Fibroblast of the conjunctiva (primary cell): Measurements from ENCODE around the gene DNAH8.
"Not testable (repeated sequence)": the region's sequence is repeated elsewhere in the genome, so short reads cannot be mapped to it uniquely, and the experiment has no call there.

Source experiments
- DNase-seq: peaks from one replicate; pipeline ENCODE4 v3.0.0-alpha.2; 2010; ENCODE audit warnings: low read depth

DNAH8 gene

GRCh38 chr6:38845931-38846330 is 130.8 kb downstream of the DNAH8 start:
- no peak for DNase-seq

GRCh38 chr6:38846361-38846760 is 131.2 kb downstream of the DNAH8 start:
- no peak for DNase-seq

- DNase-seq, result no peak
Measured at GRCh38 chr6:38846844-38847243, 131.7 kb downstream of the DNAH8 start.

GRCh38 chr6:38847497-38847896 is 132.4 kb downstream of the DNAH8 start:
- no peak for DNase-seq

GRCh38 chr6:38848760-38849159 is 133.6 kb downstream of the DNAH8 start:
- no peak for DNase-seq

GRCh38 chr6:38852215-38852614 is 137.1 kb downstream of the DNAH8 start:
- DNase-seq, result no peak

GRCh38 chr6:38853236-38853635 is 138.1 kb downstream of the DNAH8 start:
- no peak for DNase-seq

- DNase-seq, result no peak
Measured at GRCh38 chr6:38856492-38856891, 141.4 kb downstream of the DNAH8 start.

GRCh38 chr6:38857815-38858214 is 142.7 kb downstream of the DNAH8 start:
- no peak for DNase-seq

- no peak for DNase-seq
Measured at GRCh38 chr6:38860041-38860440, 144.9 kb downstream of the DNAH8 start.

GRCh38 chr6:38861926-38862401 is 146.9 kb downstream of the DNAH8 start:
- DNase-seq, result no peak

GRCh38 chr6:38865521-38866174 is 150.5 kb downstream of the DNAH8 start:
- DNase-seq, result no peak

- no peak for DNase-seq
Measured at GRCh38 chr6:38867726-38868125, 152.6 kb downstream of the DNAH8 start.

GRCh38 chr6:38871741-38872568 is 156.8 kb downstream of the DNAH8 start:
- DNase-seq, result peak; percentile 22

GRCh38 chr6:38873001-38873400 is 157.9 kb downstream of the DNAH8 start:
- no peak for DNase-seq

- not testable (repeated sequence) for DNase-seq
Measured at GRCh38 chr6:38873816-38874215, 158.7 kb downstream of the DNAH8 start.

GRCh38 chr6:38876475-38876874 is 161.4 kb downstream of the DNAH8 start:
- DNase-seq, result no peak

- no peak for DNase-seq
Measured at GRCh38 chr6:38877721-38878120, 162.6 kb downstream of the DNAH8 start.

- DNase-seq, result no peak
Measured at GRCh38 chr6:38882157-38882556, 167.0 kb downstream of the DNAH8 start.

- DNase-seq, result no peak
Measured at GRCh38 chr6:38897507-38897906, 182.4 kb downstream of the DNAH8 start.

- no peak for DNase-seq
Measured at GRCh38 chr6:38901802-38902522, 186.9 kb downstream of the DNAH8 start.

- DNase-seq, result no peak
Measured at GRCh38 chr6:38906582-38906981, 191.5 kb downstream of the DNAH8 start.

GRCh38 chr6:38907264-38907663 is 192.2 kb downstream of the DNAH8 start:
- DNase-seq, result no peak
